ENCODE results near the gene NELFCD. TPM values are rescaled to one million over a fixed set of nuclear protein-coding genes. Genes with fewer than 3 reads are reported as not detected.

The NELFCD gene
- total RNA-seq, 4 donors from 2014 or later = 43.7 to 68.1 (median 55.1) TPM

DNA sequence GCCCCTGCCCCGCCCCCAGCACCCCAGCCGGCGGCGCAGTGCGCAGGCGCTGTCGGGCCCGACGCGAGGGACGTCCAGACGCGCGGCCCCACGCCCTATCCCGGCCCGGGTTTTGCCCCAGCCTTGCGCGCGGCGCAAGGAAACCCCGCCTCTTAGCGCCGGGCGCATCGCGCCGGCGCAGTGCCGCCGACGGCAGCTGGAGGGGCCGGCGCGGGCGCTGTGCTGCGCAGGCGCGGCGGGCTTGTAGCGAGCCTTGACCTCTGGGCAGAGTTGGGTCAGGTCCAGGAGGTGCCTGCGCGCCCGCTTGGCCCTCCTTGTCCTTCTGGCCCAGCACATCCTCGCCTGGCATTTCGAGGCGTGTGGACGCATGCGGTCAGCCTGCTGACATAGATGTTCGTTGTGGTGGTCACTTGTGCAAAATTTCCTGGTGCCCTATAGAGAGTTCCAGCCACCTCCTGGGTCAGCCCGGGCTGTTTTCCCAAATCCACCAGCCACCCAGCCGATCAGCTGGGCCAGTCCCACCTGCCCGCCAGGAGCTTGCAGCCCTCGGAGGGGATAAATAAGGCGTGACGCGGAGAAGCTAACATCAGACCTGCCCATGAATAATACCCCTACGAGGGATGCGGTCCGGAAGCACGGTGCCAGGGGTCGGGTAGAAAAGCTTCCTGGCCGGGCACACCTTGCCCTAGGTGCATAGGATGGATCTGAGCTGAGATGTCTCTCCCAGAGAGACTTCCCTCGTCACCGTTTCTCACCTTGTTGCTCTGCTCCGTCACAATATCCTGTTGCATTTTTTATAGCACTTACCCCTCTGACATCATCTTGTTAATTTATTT lies 62.0 kb downstream of the NELFCD start:
- peaks cover 0 to 2% (median 0%) of the 10 kb centered on the region in 4 donors for H3K36me3 ChIP-seq
- TF ChIP-seq POLR2AphosphoS5 (IDR thresholded peaks at IDR 0.05) = peak in 1 of 3 donors; percentile 3
- TF ChIP-seq, protein P1, sequence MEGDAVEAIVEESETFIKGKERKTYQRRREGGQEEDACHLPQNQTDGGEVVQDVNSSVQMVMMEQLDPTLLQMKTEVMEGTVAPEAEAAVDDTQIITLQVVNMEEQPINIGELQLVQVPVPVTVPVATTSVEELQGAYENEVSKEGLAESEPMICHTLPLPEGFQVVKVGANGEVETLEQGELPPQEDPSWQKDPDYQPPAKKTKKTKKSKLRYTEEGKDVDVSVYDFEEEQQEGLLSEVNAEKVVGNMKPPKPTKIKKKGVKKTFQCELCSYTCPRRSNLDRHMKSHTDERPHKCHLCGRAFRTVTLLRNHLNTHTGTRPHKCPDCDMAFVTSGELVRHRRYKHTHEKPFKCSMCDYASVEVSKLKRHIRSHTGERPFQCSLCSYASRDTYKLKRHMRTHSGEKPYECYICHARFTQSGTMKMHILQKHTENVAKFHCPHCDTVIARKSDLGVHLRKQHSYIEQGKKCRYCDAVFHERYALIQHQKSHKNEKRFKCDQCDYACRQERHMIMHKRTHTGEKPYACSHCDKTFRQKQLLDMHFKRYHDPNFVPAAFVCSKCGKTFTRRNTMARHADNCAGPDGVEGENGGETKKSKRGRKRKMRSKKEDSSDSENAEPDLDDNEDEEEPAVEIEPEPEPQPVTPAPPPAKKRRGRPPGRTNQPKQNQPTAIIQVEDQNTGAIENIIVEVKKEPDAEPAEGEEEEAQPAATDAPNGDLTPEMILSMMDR (IDR thresholded peaks at IDR 0.05) = no peak
- no peak for TF ChIP-seq POLR2A (IDR thresholded peaks at IDR 0.05)
- TF ChIP-seq EP300 (IDR thresholded peaks at IDR 0.05; ENCODE audit: low read depth) = no peak
- no peaks in the 10 kb centered on the region for H3K27me3 ChIP-seq
- intact Hi-C loops (cut with DNase I; ENCODE audit: low total_unique reads) = no loop called here
- H3K4me3 ChIP-seq = peak overlapping the region; percentile 75 to 95 (median 78)
- peaks cover 23 to 55% (median 36%) of the 10 kb centered on the region in 4 donors for H3K4me1 ChIP-seq
- in situ Hi-C loops (cut with MboI; ENCODE audit: low pct_ligation_motif_present in 1 of 4, low pct_unique_long_range_greater_than_20kb in 1 of 4, low sequenced_read_pairs in 3 of 4) = loop anchor here in 1 of 4 donors (25.0 kb wide), 1 partner anchor 381 kb away; the partner anchor contains the start of gene STX16
- H3K9me3 ChIP-seq = no peaks in the 10 kb centered on the region
- H3K27ac ChIP-seq = peak overlapping the region; percentile 89 to 96 (median 92)
- 35 to 71% methylated on average over 2 to 22 of the region's 66 CpGs for WGBS, 2 donors (ENCODE audit: low coverage in 1 of 2)
- DNase-seq = peak; percentile 96

DNA sequence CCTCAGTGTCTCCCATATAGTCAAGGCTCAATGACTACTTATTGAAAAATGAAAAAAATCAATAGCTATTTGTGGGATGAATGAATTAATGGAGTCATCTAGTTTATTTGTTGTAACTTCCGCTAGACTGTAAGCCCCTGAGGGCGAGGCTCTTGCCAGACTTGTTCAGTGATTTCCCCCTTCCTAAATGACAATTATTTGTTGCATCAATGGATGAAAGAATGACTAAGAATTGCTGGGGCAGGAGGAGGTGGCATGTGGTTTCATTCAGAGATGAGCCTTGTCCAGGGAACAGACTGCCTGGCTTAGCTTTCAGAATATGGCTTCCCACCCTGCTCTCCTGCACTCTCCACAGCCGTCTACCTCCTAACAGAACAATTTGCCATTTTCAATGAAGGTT lies 62.6 kb downstream of the NELFCD start:
- Histone ChIP-seq H3K27me3 (no peaks in the 10 kb centered on the region), H3K27ac (peak overlapping the region; percentile 89 to 96 (median 92)), H3K4me3 (no peak overlapping the region), H3K4me1 (peaks cover 24 to 57% (median 38%) of the 10 kb centered on the region in 4 donors), H3K36me3 (no peaks in the 10 kb centered on the region), H3K9me3 (no peaks in the 10 kb centered on the region)
- 73 to 75% methylated on average over 3 of the region's 3 CpGs for WGBS, 2 donors (ENCODE audit: low coverage in 1 of 2)
- DNase-seq = no peak
- intact Hi-C loops (cut with DNase I; ENCODE audit: low total_unique reads) (no loop called here), in situ Hi-C loops (cut with MboI; ENCODE audit: low pct_ligation_motif_present in 1 of 4, low pct_unique_long_range_greater_than_20kb in 1 of 4, low sequenced_read_pairs in 3 of 4) (loop anchor here in 1 of 4 donors (25.0 kb wide), 1 partner anchor 381 kb away; the partner anchor contains the start of gene STX16)
- TF ChIP-seq POLR2AphosphoS5 (IDR thresholded peaks at IDR 0.05) (no peak), EP300 (IDR thresholded peaks at IDR 0.05; ENCODE audit: low read depth) (no peak), POLR2A (IDR thresholded peaks at IDR 0.05) (no peak)

DNA sequence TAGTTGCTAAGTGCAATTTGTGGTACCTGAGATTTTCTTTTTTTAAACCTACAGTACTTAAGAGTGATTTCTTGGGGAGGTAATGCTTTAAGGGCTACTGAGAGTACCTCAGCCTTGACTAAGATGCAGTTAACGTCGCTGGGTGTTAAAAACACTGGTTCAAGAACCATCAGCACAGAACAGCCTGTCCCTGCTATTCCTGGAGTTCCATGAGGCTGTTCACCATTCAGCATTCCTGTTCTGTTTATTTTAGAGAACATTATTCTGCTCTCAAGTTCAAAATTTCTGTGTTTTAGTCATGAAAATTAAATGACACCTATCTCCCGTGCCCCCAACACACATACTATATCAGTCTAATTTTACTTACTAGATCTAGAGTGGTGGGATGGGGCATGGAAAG lies 63.2 kb downstream of the NELFCD start:
- Histone ChIP-seq H3K9me3 (no peaks in the 10 kb centered on the region), H3K4me3 (no peak overlapping the region), H3K4me1 (peaks cover 24 to 55% (median 35%) of the 10 kb centered on the region in 4 donors), H3K36me3 (no peaks in the 10 kb centered on the region), H3K27ac (peak overlapping the region in 1 of 4 donors; percentile 5), H3K27me3 (no peaks in the 10 kb centered on the region)
- intact Hi-C loops (cut with DNase I; ENCODE audit: low total_unique reads) = no loop called here
- 94 to 100% methylated on average over 3 of the region's 3 CpGs for WGBS, 2 donors (ENCODE audit: low coverage in 1 of 2)
- DNase-seq = no peak
- in situ Hi-C loops (cut with MboI; ENCODE audit: low pct_ligation_motif_present in 1 of 4, low pct_unique_long_range_greater_than_20kb in 1 of 4, low sequenced_read_pairs in 3 of 4) = loop anchor here in 1 of 4 donors (25.0 kb wide), 1 partner anchor 382 kb away; the partner anchor contains the start of gene STX16
- TF ChIP-seq EP300 (IDR thresholded peaks at IDR 0.05; ENCODE audit: low read depth) = no peak
- TF ChIP-seq POLR2A (IDR thresholded peaks at IDR 0.05) = no peak
- TF ChIP-seq, protein P1 (IDR thresholded peaks at IDR 0.05) = no peak
- no peak for TF ChIP-seq POLR2AphosphoS5 (IDR thresholded peaks at IDR 0.05)

Other genes with a start within 250 kb of the NELFCD start
- 1 to 10 TPM in 1 of 4 donors, under 1 TPM in 1, not detected in 2; 0.55 to 1.1 TPM for gene GNAS-AS1, start 130.4 kb upstream of the NELFCD start, total RNA-seq
- gene GNAS, start 128.5 kb upstream of the NELFCD start, total RNA-seq = 100 to 1,000 TPM; 501 to 716 (median 535) TPM
- gene CTSZ, start 26.0 kb downstream of the NELFCD start, total RNA-seq = 100 to 1,000 TPM in 3 of 4 donors, 10 to 100 TPM in 1; 61.9 to 246 (median 226) TPM
- gene TUBB1, start 38.2 kb downstream of the NELFCD start, total RNA-seq = not detected
- gene ATP5F1E, start 51.1 kb downstream of the NELFCD start, total RNA-seq = 10 to 100 TPM in 3 of 4 donors, 1 to 10 TPM in 1; 7.2 to 33.0 (median 25.8) TPM
- gene PRELID3B, start 61.5 kb downstream of the NELFCD start, total RNA-seq = 100 to 1,000 TPM in 2 of 4 donors, 10 to 100 TPM in 2; 25.3 to 119 (median 67.8) TPM
- 1 to 10 TPM in 2 of 4 donors, under 1 TPM in 2; 0.20 to 3.8 (median 2.3) TPM for gene ZNF831, start 182.6 kb downstream of the NELFCD start, total RNA-seq

All from transverse colon (tissue), 4 donors.